Spleen (tissue), 11 donors: ENCODE measurements around the gene IL12A. TPM values are rescaled to one million over a fixed set of nuclear protein-coding genes. Genes with fewer than 3 reads are reported as not detected.

ENCODE experiments used
- DNase-seq: peaks from one replicate; pipeline ENCODE4 v3.0.0-alpha.2; 2020
- H3K27ac ChIP-seq, 8 donors: fragments of 200-600 bp; sonication (generic) in 7 of 8; 1 replicate in 4 of 8; 2 replicates in 4 of 8; pipeline versions ENCODE4 v1.5.0 to v1.8.0; 2016 to 2021; ENCODE audit warnings: inconsistent platforms in 4 of 8, mild to moderate bottlenecking in 4 of 8, moderate library complexity in 1 of 8
- H3K27me3 ChIP-seq, 7 donors: fragments of 200-600 bp; sonication (generic) in 6 of 7; replicated peaks in 1 of 7; 1 replicate in 4 of 7; 2 replicates in 3 of 7; pipeline versions ENCODE4 v1.5.0 to v1.8.0; 2016 to 2021; ENCODE audit warnings: inconsistent platforms in 3 of 7, mild to moderate bottlenecking in 1 of 7
- H3K36me3 ChIP-seq, 6 donors: fragments of 200-600 bp; sonication (generic) in 5 of 6; 1 replicate in 4 of 6; 2 replicates in 2 of 6; pipeline versions ENCODE4 v1.5.0 to v1.8.0; 2016 to 2021; ENCODE audit warnings: inconsistent platforms in 2 of 6
- H3K4me1 ChIP-seq, 6 donors: fragments of 200-600 bp; sonication (generic) in 5 of 6; 1 replicate in 3 of 6; 2 replicates in 3 of 6; pipeline versions ENCODE4 v1.5.0 to v1.8.0; 2016 to 2021; ENCODE audit warnings: inconsistent platforms in 3 of 6
- H3K4me3 ChIP-seq, 8 donors: fragments of 200-600 bp; sonication (generic) in 7 of 8; 1 replicate in 4 of 8; 2 replicates in 4 of 8; pipeline versions ENCODE4 v1.5.0 to v1.8.0; 2016 to 2021; ENCODE audit warnings: inconsistent platforms in 4 of 8, mild to moderate bottlenecking in 4 of 8, moderate library complexity in 2 of 8
- H3K9me3 ChIP-seq, 8 donors: fragments of 200-600 bp; sonication (generic) in 7 of 8; 1 replicate in 4 of 8; 2 replicates in 4 of 8; pipeline versions ENCODE4 v1.5.0 to v1.8.0; 2016 to 2021; ENCODE audit warnings: inconsistent platforms in 4 of 8
- CTCF ChIP-seq, 11 experiments: fragments of 200-600 bp in 7 of 11; fragments of 450-650 bp in 4 of 11; sonication (generic) in 4 of 11; IDR thresholded peaks in 8 of 11; conservative IDR thresholded peaks in 3 of 11; 1 replicate in 7 of 11; 2 replicates in 4 of 11; pipeline versions ENCODE4 v1.4.0 to v1.8.0; 2016 to 2021; ENCODE audit warnings: antibody characterized with exemption in 11 of 11, inconsistent platforms in 4 of 11, mild to moderate bottlenecking in 1 of 11
- POLR2A ChIP-seq, 3 donors: fragments of 450-650 bp; IDR thresholded peaks; one replicate each; pipeline ENCODE4 v1.5.1; 2017; ENCODE audit warnings: antibody characterized with exemption in 3 of 3, mild to moderate bottlenecking in 1 of 3
- POLR2AphosphoS5 ChIP-seq, 3 donors: sonication (generic); formaldehyde crosslinking; IDR thresholded peaks; one replicate each; pipeline ENCODE4 v1.5.1; 2017; ENCODE audit warnings: antibody characterized with exemption in 3 of 3
- WGBS, 5 donors: extraction: QIAGEN DNeasy Blood & Tissue Kit in 3 of 5; methylation state at CpG; one replicate each; pipeline versions ENCODE4 v1.1.5 to v1.1.7; 2013 to 2018; 5-methylcytosine and 5-hydroxymethylcytosine counted together
- intact Hi-C: fragments of 100-400 bp; cut with DNase I; formaldehyde crosslinking; loops from one replicate; pipeline ENCODE4 v1.15.0; 2023; ENCODE audit warnings: low total_unique reads
- polyA plus RNA-seq, 3 donors: library from polyadenylated mRNA; stranded (reverse); fragments of 200-250 nt; gene quantifications; one replicate each; pipeline ENCODE4 v1.2.1, GENCODE V29; 2013
- total RNA-seq, 7 donors: library from RNA; depleted of rRNA in 3 of 7; stranded (reverse); fragments of >200 nt in 3 of 7; fragmentation: NEBNext Ultra II Directional in 4 of 7; extraction: Animal tissue kit (Norgen Biotek cat#: 25700) in 4 of 7; gene quantifications; one replicate each; pipeline versions ENCODE4 v1.1.0 to v1.2.1, GENCODE V29; 2016 to 2021
- donor health status: healthy with polysubstance abuse.
- donor health status: DM: no; HTN: no; CAD: no; lungs with moderate emphysema.
- donor health status: DM: no; HTN: no; CAD: no.
- donor health status: Bipolar disorder and iron deficiency.
- donor health status: healthy.
- donor health status: DM: no; HTN: no; CAD: no.
- donor health status: DM: yes; HTN: yes; CAD: no.

The IL12A gene
- total and polyA plus RNA-seq, 10 donors, result 1.2 to 9.1 (median 2.8) TPM

- Histone ChIP-seq H3K9me3 (peaks cover 0 to 25% (median 21%) of the 10 kb centered on the region in 8 donors), H3K4me3 (peak overlapping the region in 2 of 8 donors; percentile 26 to 45), H3K27me3 (peaks cover 0 to 44% (median 20%) of the 10 kb centered on the region in 7 donors), H3K27ac (no peak overlapping the region), H3K4me1 (peaks cover 0 to 10% (median 8%) of the 10 kb centered on the region in 6 donors), H3K36me3 (no peaks in the 10 kb centered on the region)
- WGBS, 5 donors, result 4 to 5% (median 5%) methylated on average over 20 to 36 of the region's 36 CpGs
- TF ChIP-seq POLR2A (IDR thresholded peaks at IDR 0.05) (no peak), POLR2AphosphoS5 (IDR thresholded peaks at IDR 0.05) (no peak), CTCF (IDR thresholded peaks at IDR 0.05 in 8 of 11, conservative IDR thresholded peaks at IDR 0.05 in 3 of 11) (no peak)
- intact Hi-C loops, result loop anchor here (10.0 kb wide), 2 partner anchors 306 to 376 kb away; no protein-coding TSS in a partner anchor
- DNase-seq, result peak; percentile 74
These were observed 50.4 kb downstream of the IL12A start for GRCh38 chr3:160038862-160039562.

- Histone ChIP-seq H3K4me3 (no peak overlapping the region), H3K27ac (no peak overlapping the region), H3K9me3 (peaks cover 0 to 25% (median 21%) of the 10 kb centered on the region in 8 donors), H3K4me1 (peaks cover 0 to 10% (median 8%) of the 10 kb centered on the region in 6 donors), H3K36me3 (no peaks in the 10 kb centered on the region), H3K27me3 (peaks cover 0 to 44% (median 20%) of the 10 kb centered on the region in 7 donors)
- intact Hi-C loops, result no loop called here
- TF ChIP-seq POLR2A (IDR thresholded peaks at IDR 0.05) (no peak), POLR2AphosphoS5 (IDR thresholded peaks at IDR 0.05) (no peak), CTCF (IDR thresholded peaks at IDR 0.05 in 8 of 11, conservative IDR thresholded peaks at IDR 0.05 in 3 of 11) (no peak)
- WGBS, 5 donors, result 59 to 77% (median 67%) methylated on average over 3 of the region's 3 CpGs
- no peak for DNase-seq
These were observed 51.5 kb downstream of the IL12A start for GRCh38 chr3:160040181-160040580.

- H3K36me3 ChIP-seq, result no peaks in the 10 kb centered on the region
- H3K27me3 ChIP-seq, result peaks cover 0 to 44% (median 20%) of the 10 kb centered on the region in 7 donors
- H3K4me3 ChIP-seq, result no peak overlapping the region
- peaks cover 0 to 10% (median 8%) of the 10 kb centered on the region in 6 donors for H3K4me1 ChIP-seq
- no peak overlapping the region for H3K27ac ChIP-seq
- 31 to 66% (median 55%) methylated on average over 1 of the region's 1 CpG for WGBS, 5 donors
- intact Hi-C loops, result no loop called here
- TF ChIP-seq POLR2A (IDR thresholded peaks at IDR 0.05) (no peak), POLR2AphosphoS5 (IDR thresholded peaks at IDR 0.05) (no peak), CTCF (IDR thresholded peaks at IDR 0.05 in 8 of 11, conservative IDR thresholded peaks at IDR 0.05 in 3 of 11) (no peak)
- H3K9me3 ChIP-seq, result peaks cover 0 to 25% (median 21%) of the 10 kb centered on the region in 8 donors
- no peak for DNase-seq
These were observed 52.8 kb downstream of the IL12A start for GRCh38 chr3:160041465-160041864.

- peaks cover 0 to 22% (median 9%) of the 10 kb centered on the region in 7 donors for H3K27me3 ChIP-seq
- peaks cover 0 to 25% (median 21%) of the 10 kb centered on the region in 8 donors for H3K9me3 ChIP-seq
- H3K4me3 ChIP-seq, result no peak overlapping the region
- no peak for DNase-seq
- intact Hi-C loops, result no loop called here
- H3K4me1 ChIP-seq, result peaks cover 0 to 3% (median 2%) of the 10 kb centered on the region in 6 donors
- WGBS, 5 donors, result 20 to 34% (median 24%) methylated on average over 1 of the region's 1 CpG
- H3K36me3 ChIP-seq, result no peaks in the 10 kb centered on the region
- H3K27ac ChIP-seq, result no peak overlapping the region
- TF ChIP-seq CTCF (IDR thresholded peaks at IDR 0.05 in 8 of 11, conservative IDR thresholded peaks at IDR 0.05 in 3 of 11) (no peak), POLR2AphosphoS5 (IDR thresholded peaks at IDR 0.05) (no peak), POLR2A (IDR thresholded peaks at IDR 0.05) (no peak)
These were observed 55.5 kb downstream of the IL12A start for GRCh38 chr3:160044121-160044520.
